SK-N-SH treated with all-trans-retinoic acid at 6 μM for 48 hours (cell line): Measurements from ENCODE around the gene KRTAP5-6.

Experiments
- CSDC2 ChIP-seq: fragments of 250-450 bp; sonication (Bioruptor Pico); IDR thresholded peaks from 2 replicates; pipeline ENCODE4 v1.5.0; 2020; ENCODE audit warnings: mild to moderate bottlenecking, moderate library complexity
- ISL1 ChIP-seq: fragments of 250-450 bp; sonication (Bioruptor Pico); IDR thresholded peaks from 2 replicates; pipeline ENCODE4 v2.1.2; 2022; ENCODE audit warnings: mild to moderate bottlenecking, moderate library complexity
- TOX ChIP-seq: fragments of 250-450 bp; sonication (Bioruptor Pico); IDR thresholded peaks from 2 replicates; pipeline ENCODE4 v1.8.0; 2021; ENCODE audit warnings: mild to moderate bottlenecking, moderate library complexity, borderline replicate concordance
- ZNF565 ChIP-seq: fragments of 450-650 bp; formaldehyde crosslinking; conservative IDR thresholded peaks from 2 replicates; pipeline ENCODE4 v1.5.0; 2020; ENCODE audit warnings: low read depth, mild to moderate bottlenecking, moderate library complexity
- ZNF70 ChIP-seq: fragments of 450-650 bp; formaldehyde crosslinking; IDR thresholded peaks from 2 replicates; pipeline ENCODE4 v1.5.0; 2020; ENCODE audit warnings: mild to moderate bottlenecking, moderate library complexity
- TF ChIP-seq, protein P1 (sequence below): fragments of 250-450 bp; sonication (Bioruptor Pico); IDR thresholded peaks from 2 replicates; pipeline ENCODE4 v1.5.1; 2021; ENCODE audit warnings: mild to moderate bottlenecking, moderate library complexity

DNA sequence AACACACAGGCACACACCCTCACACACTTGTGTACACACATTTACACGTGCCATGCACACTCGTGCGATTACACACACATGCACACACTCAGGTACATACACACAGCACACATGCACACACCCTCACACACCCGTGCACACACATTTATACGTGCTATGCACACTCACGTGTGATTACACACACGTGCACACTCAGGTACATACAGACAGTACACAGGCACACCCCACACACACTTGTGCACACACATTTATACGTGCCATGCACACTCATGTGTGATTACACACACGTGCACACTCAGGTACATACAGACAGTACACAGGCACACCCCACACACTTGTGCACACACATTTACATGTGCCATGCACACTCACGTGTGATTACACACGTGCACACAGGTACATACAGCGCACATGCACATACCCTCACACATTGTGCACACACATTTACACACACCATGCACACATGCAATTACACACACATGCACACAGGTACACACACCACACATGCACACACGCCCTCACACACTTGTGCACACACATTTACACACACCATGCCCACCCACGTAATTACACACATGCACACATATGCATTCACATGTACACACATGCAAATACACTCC lies 48.8 kb downstream of the KRTAP5-6 start:
- TF ChIP-seq ISL1 = no peak
- TF ChIP-seq ZNF70 (CRISPR knock-in tag) = no peak
- TF ChIP-seq TOX (CRISPR knock-in tag) = no peak
- TF ChIP-seq, protein P1, sequence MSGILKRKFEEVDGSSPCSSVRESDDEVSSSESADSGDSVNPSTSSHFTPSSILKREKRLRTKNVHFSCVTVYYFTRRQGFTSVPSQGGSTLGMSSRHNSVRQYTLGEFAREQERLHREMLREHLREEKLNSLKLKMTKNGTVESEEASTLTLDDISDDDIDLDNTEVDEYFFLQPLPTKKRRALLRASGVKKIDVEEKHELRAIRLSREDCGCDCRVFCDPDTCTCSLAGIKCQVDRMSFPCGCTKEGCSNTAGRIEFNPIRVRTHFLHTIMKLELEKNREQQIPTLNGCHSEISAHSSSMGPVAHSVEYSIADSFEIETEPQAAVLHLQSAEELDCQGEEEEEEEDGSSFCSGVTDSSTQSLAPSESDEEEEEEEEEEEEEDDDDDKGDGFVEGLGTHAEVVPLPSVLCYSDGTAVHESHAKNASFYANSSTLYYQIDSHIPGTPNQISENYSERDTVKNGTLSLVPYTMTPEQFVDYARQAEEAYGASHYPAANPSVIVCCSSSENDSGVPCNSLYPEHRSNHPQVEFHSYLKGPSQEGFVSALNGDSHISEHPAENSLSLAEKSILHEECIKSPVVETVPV (CRISPR knock-in tag) = no peak
- no peak for TF ChIP-seq ZNF565
- TF ChIP-seq CSDC2 = no peak
